Measurements from ENCODE around the gene VSX2.

DNA sequence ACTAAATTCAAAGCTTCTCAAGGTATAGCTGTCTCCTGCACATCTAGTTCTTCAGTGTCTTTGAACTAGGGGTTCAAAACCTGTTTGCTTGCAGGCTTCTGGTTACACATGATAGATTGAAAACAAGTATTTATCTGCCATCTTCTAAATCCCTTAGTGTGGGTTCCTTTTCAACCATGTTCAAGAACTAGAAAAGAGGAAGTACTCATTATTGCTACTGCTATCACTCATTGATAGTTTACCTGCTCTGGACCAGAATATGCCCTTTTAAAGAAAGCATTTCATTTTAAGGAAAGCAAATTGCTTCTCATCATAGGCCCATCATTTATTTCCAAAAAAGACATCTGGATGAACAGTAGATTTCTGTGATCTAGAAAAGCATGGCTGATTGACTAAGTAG, 37.1 kb upstream of the VSX2 start:
- TF ChIP-seq CTCF (IDR thresholded peaks at IDR 0.05), result no peak
- no peak for TF ChIP-seq POLR2A (IDR thresholded peaks at IDR 0.05; ENCODE audit: low read depth)

All from esophagus muscularis mucosa (tissue), 3 donors.